ENCODE measurements around the gene GAS6. TPM values are rescaled to one million over a fixed set of nuclear protein-coding genes. Genes with fewer than 3 reads are reported as not detected.
"Not testable (repeated sequence)": the region's sequence is repeated elsewhere in the genome, so short reads cannot be mapped to it uniquely, and the experiment has no call there.

GAS6 gene
- total RNA-seq, 1 experiment from 2014 or later = 91.2 TPM

DNA sequence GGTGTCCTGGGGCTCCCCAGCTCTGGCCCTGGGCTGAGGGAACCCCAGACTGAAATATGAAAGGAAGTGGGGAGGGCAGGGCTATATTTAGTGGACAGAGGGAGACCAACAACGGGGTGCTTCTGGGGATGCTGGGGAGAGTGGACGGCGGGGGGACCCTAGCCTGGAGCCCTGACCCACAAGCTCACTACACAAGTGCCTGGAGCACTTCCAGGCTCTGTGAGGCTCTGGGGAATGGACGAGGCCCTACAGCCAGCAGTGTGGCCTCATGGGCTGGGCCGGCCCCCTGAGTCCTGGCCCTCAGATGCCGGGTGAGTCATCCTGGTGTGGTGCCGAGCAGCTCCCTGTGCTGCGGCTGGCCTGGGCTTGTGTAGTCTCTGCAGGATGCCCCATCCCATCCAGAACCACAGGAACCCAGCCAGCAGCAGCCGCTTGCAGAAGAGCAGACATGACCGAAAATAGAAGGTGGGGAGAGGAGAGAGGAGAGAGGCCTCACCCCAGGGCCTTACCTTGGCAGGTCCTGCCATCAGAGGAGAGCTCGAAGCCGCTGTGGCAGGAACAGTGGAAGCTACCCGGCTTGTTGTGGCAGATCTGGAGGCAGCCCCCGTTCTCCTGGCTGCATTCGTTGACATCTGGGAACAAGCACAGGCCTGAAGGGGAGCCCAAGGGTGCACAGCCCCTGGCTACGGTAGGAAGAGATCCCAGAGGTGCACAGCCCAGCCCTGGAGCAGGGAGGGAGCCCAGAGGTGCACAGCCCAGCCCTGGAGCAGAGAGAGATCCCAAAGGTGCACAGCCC lies 26.1 kb downstream of the GAS6 start:
- peak; percentile 98 for DNase-seq (ENCODE audit: low read depth)

- DNase-seq (ENCODE audit: low read depth) = peak; percentile 83
These were observed 26.9 kb downstream of the GAS6 start for GRCh38 chr13:113836768-113837559.

DNA sequence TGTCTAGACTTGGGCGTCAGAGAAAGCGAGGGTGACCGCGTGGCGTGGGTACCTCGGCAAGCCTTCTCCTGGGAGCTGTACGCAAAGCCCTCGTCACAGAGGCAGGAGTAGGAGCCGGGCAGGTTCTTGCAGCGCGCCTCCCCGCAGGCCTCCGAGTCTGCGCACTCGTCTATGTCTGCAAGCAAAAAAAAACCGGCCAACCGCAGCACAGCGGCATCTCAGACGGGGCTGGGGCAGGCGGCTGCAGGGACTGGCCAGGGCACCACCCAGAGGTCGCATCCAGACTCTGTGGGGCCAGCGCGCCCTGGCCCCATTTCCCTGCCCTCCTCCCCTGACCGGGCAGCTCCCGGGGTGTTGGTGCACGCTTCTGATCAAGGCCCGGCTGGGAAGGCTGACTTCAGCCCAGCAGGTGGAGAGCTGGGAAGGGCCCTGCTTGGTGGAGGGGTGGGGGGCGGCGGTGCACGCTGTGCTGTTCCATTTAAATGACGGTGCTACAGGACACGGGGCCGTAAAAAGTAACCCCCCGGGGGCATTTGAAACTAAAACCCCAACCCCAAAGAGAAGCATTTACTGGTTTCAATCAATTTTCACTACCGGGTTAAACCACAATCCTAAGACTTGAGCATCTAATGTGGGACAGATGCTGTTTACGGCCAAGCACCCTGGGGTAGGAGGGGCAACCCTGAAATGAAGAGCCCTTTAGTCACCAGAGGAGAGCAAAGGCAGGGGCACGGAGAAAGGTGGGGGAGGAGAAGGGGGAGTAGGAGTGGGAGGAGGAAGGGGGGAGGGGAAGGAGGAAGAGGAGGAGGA lies 28.2 kb downstream of the GAS6 start:
- peak; percentile 82 for DNase-seq (ENCODE audit: low read depth)

GRCh38 chr13:113834496-113835200 lies 29.2 kb downstream of the GAS6 start:
- no peak for DNase-seq (ENCODE audit: low read depth)

DNA sequence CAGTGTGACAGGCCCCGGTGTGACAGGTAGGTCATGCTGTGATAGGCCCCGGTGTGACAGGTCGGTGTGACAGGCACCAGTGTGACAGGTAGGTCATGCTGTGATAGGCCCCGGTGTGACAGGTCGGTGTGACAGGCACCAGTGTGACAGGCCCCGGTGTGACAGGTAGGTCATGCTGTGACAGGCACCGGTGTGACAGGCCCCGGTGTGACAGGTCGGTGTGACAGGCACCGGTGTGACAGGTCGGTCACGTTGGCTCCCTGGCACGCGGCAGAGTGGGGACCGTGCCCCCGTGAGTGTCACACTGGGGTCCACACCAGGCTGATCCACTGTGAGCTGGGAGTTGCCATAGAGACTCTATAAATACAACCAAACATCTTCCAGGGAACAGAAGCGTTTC lies 29.9 kb downstream of the GAS6 start:
- DNase-seq (ENCODE audit: low read depth) = not testable (repeated sequence)

DNA sequence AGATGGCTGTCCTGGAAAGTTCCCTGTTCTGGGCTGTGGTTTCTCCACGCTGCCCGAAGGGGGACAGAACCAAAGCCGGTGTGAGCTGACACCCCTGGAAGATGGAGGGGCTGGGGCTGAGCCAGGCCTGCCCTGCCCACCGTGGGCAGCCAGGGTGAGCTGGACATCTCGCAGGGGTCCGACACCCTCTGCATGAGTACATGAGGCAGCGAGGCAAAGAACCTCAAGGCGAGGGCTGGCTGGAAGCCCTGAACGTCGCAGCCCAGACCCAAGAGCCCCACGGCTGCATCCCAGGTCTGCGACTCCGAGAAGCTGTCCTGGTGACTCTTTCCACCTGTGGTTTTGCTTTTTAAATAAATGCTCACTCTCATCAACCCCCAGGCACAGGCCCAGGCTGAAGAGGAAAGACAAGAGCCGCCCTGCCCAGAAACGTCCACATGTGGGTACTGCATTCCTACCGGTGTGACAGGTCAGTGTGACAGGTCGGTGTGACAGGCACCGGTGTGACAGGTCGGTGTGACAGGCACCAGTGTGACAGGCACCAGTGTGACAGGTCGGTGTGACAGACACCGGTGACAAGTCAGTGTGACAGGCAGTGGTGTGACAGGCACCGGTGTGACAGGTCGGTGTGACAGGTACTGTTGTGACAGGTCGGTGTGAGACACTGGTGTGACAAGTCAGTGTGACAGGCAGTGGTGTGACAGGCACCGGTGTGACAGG lies 30.6 kb downstream of the GAS6 start:
- DNase-seq (ENCODE audit: low read depth) = no peak

GRCh38 chr13:113832631-113833030 lies 31.2 kb downstream of the GAS6 start:
- DNase-seq (ENCODE audit: low read depth) = no peak

DNA sequence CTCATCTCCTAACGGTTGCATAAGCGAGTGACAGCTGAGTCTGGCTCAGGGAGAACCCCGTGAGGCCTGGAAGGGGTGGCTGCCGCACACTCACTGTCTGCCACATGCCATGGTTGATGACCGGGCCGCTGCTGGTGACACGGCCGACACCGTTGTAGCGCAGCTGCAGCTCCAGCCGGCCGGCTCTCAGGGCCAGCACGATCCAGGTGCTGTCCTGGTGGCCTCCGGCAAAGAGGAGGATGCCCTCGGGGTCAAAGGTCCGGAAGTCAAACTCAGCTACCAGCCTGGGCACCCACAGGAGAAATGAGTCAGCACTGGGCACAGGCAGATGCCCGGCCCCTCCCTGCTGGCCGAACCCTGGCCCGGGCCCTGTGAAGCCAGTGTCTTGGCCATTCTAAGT lies 31.7 kb downstream of the GAS6 start:
- DNase-seq (ENCODE audit: low read depth) = peak; percentile 77

- DNase-seq (ENCODE audit: low read depth) = no peak
These were observed 32.8 kb downstream of the GAS6 start for GRCh38 chr13:113831061-113831460.

- DNase-seq (ENCODE audit: low read depth) = not testable (repeated sequence)
These were observed 33.4 kb downstream of the GAS6 start for GRCh38 chr13:113830426-113830950.

GRCh38 chr13:113828282-113828825 lies 35.5 kb downstream of the GAS6 start:
- DNase-seq (ENCODE audit: low read depth) = no peak

DNA sequence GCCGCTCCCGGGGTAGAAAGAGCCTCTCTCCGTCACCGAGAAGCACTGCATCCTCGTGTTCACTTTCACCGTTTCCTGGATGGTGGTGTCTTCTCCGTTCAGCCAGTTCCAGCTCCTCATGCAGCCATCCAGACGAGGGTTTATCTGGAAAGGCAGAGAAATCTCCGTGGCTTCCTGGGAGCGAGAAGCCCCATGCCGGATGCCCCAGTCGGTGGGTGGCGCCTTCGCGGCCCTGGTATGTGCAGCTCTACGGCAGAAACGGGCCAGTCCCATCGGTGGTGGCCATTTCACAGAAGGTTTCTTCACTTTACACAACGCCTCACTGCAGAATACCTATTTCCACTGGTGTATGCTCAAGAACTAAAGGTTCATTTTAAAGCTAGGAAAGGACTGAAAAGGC lies 36.9 kb downstream of the GAS6 start:
- no peak for DNase-seq (ENCODE audit: low read depth)

GRCh38 chr13:113826446-113826845 lies 37.4 kb downstream of the GAS6 start:
- not testable (repeated sequence) for DNase-seq (ENCODE audit: low read depth)

DNA sequence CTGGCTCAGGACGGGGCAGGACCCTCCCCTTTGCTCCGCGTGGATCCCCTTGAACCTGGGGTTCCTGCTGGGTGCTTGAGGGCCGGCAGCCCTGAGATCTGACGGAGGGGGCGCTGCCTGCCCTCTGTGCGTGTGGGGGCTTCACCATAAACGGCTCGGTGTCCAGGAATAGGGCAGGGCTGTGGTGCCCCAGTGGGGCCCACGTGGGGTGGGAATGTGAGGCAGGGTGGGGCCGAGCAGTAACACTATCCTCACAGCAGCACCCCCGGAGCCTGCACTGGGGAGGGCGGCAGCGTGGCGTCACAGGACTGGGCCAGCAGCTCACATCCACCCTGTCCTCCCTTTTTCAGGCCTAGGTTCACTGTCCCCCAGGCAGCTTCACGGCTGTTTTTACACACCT lies 38.0 kb downstream of the GAS6 start:
- no peak for DNase-seq (ENCODE audit: low read depth)

- no peak for DNase-seq (ENCODE audit: low read depth)
These were observed 40.1 kb downstream of the GAS6 start for GRCh38 chr13:113823771-113824170.

DNA sequence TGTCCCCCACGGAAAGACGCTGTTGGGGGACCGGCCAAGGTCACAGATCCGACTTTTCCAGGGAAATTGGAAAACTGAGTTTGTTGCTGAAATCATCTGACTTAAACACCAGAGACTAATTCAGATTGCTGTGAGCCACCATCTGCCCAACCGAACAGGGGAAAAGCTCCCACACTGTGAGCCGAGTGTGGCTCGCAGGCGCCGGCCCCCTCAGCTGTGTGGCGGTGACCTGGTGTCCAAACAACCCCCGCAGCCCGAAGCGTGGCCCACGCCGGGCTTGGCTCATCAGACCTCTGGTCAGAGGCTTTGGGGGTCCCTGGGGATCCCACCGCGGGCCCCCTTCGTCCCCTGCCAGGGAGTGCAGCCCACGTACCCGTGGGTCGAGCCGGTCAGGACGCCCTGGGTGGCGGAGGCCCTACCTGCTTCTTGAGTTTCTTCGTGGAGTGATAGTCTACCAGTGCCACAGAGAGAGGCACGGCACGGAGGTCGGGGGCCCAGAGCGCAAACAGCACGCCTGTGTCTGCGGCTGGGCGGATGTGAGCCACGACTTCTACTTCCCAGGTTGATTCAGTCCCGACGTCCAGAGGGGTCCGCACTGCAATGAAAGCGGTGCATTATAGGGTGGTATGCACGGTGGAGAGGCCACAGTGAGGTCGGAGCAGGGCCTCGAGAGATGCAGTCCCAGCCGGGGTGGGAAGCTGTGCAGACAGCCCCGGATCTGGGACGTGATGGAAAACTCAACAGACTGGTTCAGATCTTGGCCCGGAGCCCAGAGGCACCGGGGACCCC lies 40.7 kb downstream of the GAS6 start:
- DNase-seq (ENCODE audit: low read depth) = no peak

GRCh38 chr13:113822266-113822665 lies 41.6 kb downstream of the GAS6 start:
- no peak for DNase-seq (ENCODE audit: low read depth)

DNA sequence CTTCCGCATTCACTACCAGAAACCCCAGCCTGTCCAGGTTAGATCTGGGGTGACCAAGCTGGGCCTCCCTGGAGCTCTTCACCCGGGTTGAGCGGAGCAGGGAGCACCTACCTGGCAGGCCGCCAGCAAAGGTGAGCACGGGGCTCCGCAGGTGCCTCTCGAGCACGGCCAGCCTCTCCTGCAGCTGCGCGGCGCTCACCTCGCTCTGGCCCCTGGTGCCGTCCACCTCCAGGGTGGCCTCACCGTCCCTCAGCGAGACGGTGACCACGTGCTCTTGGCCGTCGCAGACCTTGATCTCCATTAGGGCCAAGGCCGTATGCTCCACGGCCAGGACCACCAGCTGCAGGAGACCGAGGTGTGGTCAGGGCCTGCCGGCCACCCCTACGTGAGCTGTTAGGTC lies 42.0 kb downstream of the GAS6 start:
- DNase-seq (ENCODE audit: low read depth) = no peak

- peak; percentile 99 for DNase-seq (ENCODE audit: low read depth)
These were observed 42.8 kb downstream of the GAS6 start for GRCh38 chr13:113820813-113821651.

Measured in RPMI7951 (cell line).